MM.1S (cell line): ENCODE data around the gene GSX2.

Experiments used
- EZH2 ChIP-seq: fragments of 300-600 bp; sonication (generic); optimal IDR thresholded peaks from 2 replicates; pipeline ENCODE3; 2017; ENCODE audit warnings: low read depth, mild to moderate bottlenecking, antibody characterized with exemption, low read length, mixed read lengths
- TF ChIP-seq, protein P1 (sequence below): fragments of 300-600 bp; sonication (generic); IDR thresholded peaks from 2 replicates; pipeline ENCODE4 v1.5.1; 2016; ENCODE audit warnings: antibody characterized with exemption, low read length, mixed read lengths

DNA sequence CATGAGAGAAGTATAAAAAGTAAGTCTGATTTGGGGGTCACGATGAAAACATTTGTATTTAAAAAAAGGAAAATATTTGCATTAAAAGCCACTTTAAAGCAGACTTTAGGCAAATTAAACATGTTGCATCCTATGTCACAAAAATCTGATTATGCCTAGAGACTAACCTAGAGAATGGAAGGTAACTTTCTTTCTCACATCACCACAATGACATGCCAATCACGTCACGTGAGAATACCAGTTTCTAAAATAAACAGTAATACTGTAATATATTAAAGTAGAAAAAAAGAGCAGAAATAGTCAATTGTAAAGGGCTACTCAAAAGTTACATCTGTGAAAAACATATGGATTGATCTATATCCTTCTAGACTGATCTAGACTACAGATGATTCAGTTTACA is 38.9 kb upstream of the GSX2 start:
- TF ChIP-seq, protein P1, sequence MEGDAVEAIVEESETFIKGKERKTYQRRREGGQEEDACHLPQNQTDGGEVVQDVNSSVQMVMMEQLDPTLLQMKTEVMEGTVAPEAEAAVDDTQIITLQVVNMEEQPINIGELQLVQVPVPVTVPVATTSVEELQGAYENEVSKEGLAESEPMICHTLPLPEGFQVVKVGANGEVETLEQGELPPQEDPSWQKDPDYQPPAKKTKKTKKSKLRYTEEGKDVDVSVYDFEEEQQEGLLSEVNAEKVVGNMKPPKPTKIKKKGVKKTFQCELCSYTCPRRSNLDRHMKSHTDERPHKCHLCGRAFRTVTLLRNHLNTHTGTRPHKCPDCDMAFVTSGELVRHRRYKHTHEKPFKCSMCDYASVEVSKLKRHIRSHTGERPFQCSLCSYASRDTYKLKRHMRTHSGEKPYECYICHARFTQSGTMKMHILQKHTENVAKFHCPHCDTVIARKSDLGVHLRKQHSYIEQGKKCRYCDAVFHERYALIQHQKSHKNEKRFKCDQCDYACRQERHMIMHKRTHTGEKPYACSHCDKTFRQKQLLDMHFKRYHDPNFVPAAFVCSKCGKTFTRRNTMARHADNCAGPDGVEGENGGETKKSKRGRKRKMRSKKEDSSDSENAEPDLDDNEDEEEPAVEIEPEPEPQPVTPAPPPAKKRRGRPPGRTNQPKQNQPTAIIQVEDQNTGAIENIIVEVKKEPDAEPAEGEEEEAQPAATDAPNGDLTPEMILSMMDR = no peak
- TF ChIP-seq EZH2 = no peak
